Measurements from ENCODE around the gene SCML1. TPM values are rescaled to one million over a fixed set of nuclear protein-coding genes. Genes with fewer than 3 reads are reported as not detected.

SCML1 gene
- total and polyA plus RNA-seq, 9 of the 15 experiments (the other 6 are each of a cell fraction or from before 2014, with no cell fraction given) = 0.01 to 0.04 (median 0.04) TPM; not detected in 6

DNA sequence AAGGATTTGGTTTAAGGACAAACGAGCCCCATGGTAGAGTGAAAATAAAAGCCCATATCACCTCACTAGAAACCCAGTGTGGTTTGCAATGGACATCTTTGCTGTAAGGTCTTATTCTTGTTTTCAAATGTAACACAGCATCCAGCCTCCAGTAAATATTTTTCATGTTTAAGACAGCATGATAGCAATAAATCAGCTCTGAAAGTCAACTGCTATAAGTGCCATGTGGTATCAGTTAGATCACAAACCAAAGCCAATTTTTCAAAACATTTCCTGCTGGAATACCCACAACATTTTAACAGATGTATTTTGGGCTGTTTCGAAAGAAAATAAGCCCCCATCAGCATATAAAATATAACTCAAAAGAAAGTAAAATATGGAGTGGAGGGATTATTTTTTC is 24.0 kb upstream of the SCML1 start:
- H3K9me1 ChIP-seq (ENCODE audit: control insufficient read depth, insufficient read depth, low read length) = no peaks in the 10 kb centered on the region
- no TSS peak for BruUV-seq (replicated peaks)
- intact Hi-C loops (cut with micrococcal nuclease) = no loop called here
- H3K9me3 ChIP-seq (replicated peaks; ENCODE audit: control insufficient read depth, insufficient read depth, low read depth, low read length) = no peaks in the 10 kb centered on the region
- POLR2A ChIA-PET = no interaction called here
- FAIRE-seq (no peak), ATAC-seq (no peak), DNase-seq (ENCODE audit: extremely low read depth in 1 of 4, low spot score in 3 of 4) (no peak)
- no peak overlapping the region for H3K27ac ChIP-seq (ENCODE audit: extremely low read depth, low read depth, low read length)
- H3K4me3 ChIP-seq = no peak overlapping the region
- no peak overlapping the region for H2AFZ ChIP-seq (ENCODE audit: low read depth, low read length)
- WGBS (ENCODE audit: insufficient coverage, low coverage, missing lambda C conversion rate) = 0% methylated on average over 2 of the region's 2 CpGs
- H3K36me3 ChIP-seq (ENCODE audit: control insufficient read depth, insufficient read depth, low read length) = no peaks in the 10 kb centered on the region
- no peaks in the 10 kb centered on the region for H4K20me1 ChIP-seq (replicated peaks; ENCODE audit: control insufficient read depth, insufficient read depth, low read length)
- H3K27me3 ChIP-seq (ENCODE audit: control insufficient read depth in 2 of 2, insufficient read depth in 2 of 2, low read length in 2 of 2) = no peaks in the 10 kb centered on the region
- TF ChIP-seq TAF7 (tag; IDR thresholded peaks at IDR 0.05) (no peak), TAL1 (IDR thresholded peaks at IDR 0.05) (no peak), ZKSCAN1 (IDR thresholded peaks at IDR 0.05; ENCODE audit: low read depth, low read length) (no peak), NR3C1 (CRISPR knock-in tag; IDR thresholded peaks at IDR 0.05) (no peak), KLF6 (CRISPR knock-in tag; IDR thresholded peaks at IDR 0.05; ENCODE audit: borderline replicate concordance) (no peak), NFE2 (IDR thresholded peaks at IDR 0.05; ENCODE audit: low read depth) (no peak), ZZZ3 (IDR thresholded peaks at IDR 0.05) (no peak), ARID1B (IDR thresholded peaks at IDR 0.05) (no peak), THRAP3 (IDR thresholded peaks at IDR 0.05; ENCODE audit: borderline replicate concordance) (no peak)
- TF ChIP-seq, protein P1, sequence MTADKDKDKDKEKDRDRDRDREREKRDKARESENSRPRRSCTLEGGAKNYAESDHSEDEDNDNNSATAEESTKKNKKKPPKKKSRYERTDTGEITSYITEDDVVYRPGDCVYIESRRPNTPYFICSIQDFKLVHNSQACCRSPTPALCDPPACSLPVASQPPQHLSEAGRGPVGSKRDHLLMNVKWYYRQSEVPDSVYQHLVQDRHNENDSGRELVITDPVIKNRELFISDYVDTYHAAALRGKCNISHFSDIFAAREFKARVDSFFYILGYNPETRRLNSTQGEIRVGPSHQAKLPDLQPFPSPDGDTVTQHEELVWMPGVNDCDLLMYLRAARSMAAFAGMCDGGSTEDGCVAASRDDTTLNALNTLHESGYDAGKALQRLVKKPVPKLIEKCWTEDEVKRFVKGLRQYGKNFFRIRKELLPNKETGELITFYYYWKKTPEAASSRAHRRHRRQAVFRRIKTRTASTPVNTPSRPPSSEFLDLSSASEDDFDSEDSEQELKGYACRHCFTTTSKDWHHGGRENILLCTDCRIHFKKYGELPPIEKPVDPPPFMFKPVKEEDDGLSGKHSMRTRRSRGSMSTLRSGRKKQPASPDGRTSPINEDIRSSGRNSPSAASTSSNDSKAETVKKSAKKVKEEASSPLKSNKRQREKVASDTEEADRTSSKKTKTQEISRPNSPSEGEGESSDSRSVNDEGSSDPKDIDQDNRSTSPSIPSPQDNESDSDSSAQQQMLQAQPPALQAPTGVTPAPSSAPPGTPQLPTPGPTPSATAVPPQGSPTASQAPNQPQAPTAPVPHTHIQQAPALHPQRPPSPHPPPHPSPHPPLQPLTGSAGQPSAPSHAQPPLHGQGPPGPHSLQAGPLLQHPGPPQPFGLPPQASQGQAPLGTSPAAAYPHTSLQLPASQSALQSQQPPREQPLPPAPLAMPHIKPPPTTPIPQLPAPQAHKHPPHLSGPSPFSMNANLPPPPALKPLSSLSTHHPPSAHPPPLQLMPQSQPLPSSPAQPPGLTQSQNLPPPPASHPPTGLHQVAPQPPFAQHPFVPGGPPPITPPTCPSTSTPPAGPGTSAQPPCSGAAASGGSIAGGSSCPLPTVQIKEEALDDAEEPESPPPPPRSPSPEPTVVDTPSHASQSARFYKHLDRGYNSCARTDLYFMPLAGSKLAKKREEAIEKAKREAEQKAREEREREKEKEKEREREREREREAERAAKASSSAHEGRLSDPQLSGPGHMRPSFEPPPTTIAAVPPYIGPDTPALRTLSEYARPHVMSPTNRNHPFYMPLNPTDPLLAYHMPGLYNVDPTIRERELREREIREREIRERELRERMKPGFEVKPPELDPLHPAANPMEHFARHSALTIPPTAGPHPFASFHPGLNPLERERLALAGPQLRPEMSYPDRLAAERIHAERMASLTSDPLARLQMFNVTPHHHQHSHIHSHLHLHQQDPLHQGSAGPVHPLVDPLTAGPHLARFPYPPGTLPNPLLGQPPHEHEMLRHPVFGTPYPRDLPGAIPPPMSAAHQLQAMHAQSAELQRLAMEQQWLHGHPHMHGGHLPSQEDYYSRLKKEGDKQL (CRISPR knock-in tag; IDR thresholded peaks at IDR 0.05; ENCODE audit: borderline replicate concordance) = no peak
- TF ChIP-seq, protein P2, sequence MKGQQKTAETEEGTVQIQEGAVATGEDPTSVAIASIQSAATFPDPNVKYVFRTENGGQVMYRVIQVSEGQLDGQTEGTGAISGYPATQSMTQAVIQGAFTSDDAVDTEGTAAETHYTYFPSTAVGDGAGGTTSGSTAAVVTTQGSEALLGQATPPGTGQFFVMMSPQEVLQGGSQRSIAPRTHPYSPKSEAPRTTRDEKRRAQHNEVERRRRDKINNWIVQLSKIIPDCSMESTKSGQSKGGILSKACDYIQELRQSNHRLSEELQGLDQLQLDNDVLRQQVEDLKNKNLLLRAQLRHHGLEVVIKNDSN (CRISPR knock-in tag; IDR thresholded peaks at IDR 0.05) = no peak
- TF ChIP-seq, protein P3, sequence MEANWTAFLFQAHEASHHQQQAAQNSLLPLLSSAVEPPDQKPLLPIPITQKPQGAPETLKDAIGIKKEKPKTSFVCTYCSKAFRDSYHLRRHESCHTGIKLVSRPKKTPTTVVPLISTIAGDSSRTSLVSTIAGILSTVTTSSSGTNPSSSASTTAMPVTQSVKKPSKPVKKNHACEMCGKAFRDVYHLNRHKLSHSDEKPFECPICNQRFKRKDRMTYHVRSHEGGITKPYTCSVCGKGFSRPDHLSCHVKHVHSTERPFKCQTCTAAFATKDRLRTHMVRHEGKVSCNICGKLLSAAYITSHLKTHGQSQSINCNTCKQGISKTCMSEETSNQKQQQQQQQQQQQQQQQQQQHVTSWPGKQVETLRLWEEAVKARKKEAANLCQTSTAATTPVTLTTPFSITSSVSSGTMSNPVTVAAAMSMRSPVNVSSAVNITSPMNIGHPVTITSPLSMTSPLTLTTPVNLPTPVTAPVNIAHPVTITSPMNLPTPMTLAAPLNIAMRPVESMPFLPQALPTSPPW (CRISPR knock-in tag; IDR thresholded peaks at IDR 0.05) = no peak
- no peak overlapping the region for H3K4me2 ChIP-seq (ENCODE audit: insufficient read depth, low read length)
- in situ Hi-C loops (cut with MboI) = loop anchor here (10.0 kb wide), 1 partner anchor 1138 kb away; no protein-coding TSS in a partner anchor
- H3K79me2 ChIP-seq (ENCODE audit: control insufficient read depth, insufficient read depth, low read length) = no peaks in the 10 kb centered on the region
- no peak overlapping the region for H3K9ac ChIP-seq (ENCODE audit: insufficient read depth in 1 of 2, low read depth in 2 of 2, low read length in 2 of 2)
- CTCF ChIA-PET (ENCODE audit: low intra/inter-chr PET ratio) = no interaction called here
- H3K4me1 ChIP-seq (replicated peaks in 1 of 2; ENCODE audit: control insufficient read depth in 2 of 2, insufficient read depth in 2 of 2, low read length in 2 of 2) = no peaks in the 10 kb centered on the region

Measured in K562 (cell line).